Neural progenitor cell (in vitro differentiated cells): ENCODE measurements around the gene HS6ST3.

Experiments
- EZH2 ChIP-seq: fragments of 200-600 bp; sonication (generic); IDR thresholded peaks from 2 replicates; pipeline ENCODE4 v1.6.1; 2017; ENCODE audit warnings: antibody characterized with exemption, mild to moderate bottlenecking, moderate library complexity
- TF ChIP-seq, protein P1 (sequence below): fragments of 200-600 bp; sonication (generic); IDR thresholded peaks from 2 replicates; pipeline ENCODE4 v1.5.1; 2017; ENCODE audit warnings: antibody characterized with exemption, mild to moderate bottlenecking

DNA sequence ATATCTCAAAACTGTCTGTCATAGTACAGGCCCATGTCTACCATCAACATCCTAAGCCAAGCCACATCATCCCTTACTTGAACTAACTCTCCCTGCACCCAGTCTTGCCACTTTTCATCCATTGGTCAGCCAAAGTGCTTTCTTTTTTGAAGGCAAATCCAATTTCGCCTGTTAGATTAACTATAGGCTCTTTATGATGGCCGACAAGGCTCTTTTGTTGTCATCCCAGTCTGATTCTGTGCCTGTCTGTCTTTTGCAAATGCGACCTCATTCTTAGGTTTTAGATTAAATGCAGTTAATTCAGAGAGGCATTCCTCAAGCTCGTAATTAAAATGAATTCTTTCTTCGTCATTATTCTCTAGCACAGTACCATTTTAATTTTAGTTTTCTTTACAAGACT lies 148.3 kb downstream of the HS6ST3 start:
- TF ChIP-seq, protein P1, sequence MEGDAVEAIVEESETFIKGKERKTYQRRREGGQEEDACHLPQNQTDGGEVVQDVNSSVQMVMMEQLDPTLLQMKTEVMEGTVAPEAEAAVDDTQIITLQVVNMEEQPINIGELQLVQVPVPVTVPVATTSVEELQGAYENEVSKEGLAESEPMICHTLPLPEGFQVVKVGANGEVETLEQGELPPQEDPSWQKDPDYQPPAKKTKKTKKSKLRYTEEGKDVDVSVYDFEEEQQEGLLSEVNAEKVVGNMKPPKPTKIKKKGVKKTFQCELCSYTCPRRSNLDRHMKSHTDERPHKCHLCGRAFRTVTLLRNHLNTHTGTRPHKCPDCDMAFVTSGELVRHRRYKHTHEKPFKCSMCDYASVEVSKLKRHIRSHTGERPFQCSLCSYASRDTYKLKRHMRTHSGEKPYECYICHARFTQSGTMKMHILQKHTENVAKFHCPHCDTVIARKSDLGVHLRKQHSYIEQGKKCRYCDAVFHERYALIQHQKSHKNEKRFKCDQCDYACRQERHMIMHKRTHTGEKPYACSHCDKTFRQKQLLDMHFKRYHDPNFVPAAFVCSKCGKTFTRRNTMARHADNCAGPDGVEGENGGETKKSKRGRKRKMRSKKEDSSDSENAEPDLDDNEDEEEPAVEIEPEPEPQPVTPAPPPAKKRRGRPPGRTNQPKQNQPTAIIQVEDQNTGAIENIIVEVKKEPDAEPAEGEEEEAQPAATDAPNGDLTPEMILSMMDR: no peak
- no peak for TF ChIP-seq EZH2
